Measurements from ENCODE around the gene COPS7A.

COPS7A gene

DNA sequence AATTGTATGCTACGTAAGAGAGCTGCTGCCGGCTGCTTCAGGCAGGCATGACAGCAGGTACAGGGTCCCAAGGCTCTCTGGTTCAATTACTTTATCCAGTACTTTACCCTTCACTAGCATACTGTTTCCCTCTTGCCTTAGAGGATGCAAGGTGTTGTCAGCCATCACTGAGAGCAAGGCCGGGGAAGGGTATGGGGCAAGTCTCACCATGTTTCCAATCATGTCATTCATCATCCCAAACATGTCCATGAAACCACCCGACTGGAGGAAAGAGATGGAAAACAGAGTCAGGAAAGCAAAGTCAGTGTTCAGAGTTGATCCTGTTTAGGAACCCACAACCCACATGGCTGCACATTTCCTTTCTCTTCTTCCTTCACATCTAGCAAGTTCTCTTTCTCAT is 26.7 kb downstream of the COPS7A start:
- DNase-seq (ENCODE audit: low read depth, low spot score) = no peak

DNA sequence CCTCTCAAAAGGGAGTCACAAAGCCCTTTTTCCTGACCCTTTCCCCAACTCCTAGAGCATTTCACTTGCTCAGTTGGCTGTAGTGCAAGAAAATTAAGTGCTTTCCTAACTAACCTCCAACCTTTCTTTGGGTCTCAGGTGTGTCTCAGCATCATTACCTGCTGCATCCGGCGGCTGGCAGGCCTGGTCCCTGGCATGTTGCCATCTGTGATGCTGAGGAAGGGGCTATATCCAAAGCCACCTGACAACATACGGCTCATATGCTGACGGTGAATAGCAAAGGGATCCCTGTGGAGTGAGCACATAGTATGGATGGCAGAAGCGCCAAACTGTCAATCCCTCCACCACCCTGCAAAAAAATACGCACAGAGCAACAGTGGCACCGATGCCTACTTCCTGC is 27.9 kb downstream of the COPS7A start:
- no peak for DNase-seq (ENCODE audit: low read depth, low spot score)

DNA sequence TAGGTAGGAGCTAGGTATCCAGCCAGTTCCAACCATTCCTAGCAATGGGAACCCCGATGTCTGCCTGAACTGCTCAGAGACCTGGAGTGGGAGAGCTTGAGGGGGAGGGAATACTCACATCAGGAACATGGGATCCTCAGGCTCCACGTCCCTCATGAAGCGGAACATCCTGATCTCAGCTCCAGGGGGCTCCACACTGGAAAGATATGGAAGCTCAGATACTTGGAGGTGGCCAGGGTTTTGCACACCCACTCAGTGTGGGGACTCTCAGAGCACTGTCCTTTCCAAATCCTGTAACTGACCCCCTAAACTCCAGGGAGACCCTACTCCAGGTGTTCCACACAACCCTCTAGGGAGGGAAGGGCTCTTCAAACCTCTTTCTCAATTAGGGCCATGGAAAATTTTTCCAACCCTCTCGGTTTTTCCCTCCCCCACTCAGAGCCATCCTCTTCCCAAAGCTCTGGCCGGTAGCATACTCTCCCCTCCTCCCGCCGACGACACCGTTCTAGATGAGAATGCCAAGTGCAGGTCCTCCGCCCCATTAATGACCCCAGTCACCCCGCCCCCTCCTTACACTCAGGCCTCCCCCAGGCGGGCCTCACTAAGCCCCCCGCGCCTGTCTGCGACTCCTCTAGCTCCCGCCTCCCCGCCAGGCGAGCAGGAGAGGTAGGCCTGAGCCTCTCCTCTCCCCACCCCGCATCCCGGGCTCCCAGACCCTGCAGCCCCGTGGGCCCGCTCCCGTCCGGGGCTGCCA is 28.5 kb downstream of the COPS7A start:
- no peak for DNase-seq (ENCODE audit: low read depth, low spot score)

DNA sequence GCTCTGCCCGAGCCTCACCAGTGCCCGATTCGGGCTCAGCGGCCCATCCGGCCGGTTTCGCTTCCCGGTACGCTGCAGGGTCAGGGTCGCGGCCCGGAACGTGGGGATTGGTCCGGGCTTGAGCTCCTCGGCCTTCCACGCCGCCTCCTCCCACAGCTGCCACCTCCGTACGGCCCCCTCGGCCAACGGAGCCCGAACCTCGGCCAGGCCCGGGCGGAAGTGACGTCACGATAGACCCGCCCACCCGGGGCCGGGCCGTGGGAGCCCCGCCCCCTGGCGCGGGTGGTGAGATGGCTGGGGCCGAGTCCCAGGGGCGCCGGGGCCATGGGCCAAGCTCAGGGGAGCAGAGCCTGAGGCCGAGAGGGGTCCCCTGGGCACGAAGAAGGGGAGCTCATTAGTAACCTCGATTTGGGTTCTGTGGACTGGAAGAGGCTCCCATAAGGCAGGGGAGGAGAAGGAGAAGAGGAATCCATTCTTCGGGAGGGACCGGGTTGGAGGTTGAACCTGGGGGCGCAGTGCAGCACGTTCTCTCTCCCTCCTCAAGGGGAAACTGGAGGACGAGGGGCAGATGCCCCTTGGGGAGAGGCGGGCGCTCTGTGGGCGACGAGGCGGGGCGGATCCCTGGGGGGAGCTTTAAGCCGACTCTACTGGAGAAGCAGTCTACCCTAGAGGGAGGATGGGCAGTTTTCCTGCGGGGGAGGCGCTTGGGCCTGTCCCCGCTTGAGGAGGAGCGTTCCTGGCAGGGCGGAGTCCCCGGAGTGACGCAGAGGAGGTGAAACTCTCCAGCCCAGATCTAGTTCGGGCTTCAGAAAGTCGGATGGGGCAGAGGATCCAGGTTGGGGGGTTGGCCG is 29.3 kb downstream of the COPS7A start, which contains the start of gene MLF2:
TSS of gene MLF2 (minus strand) at position 221 of the 851 bp plus-strand sequence. CDS start 807 bp downstream, outside the sequence.
- peak; percentile 97 for DNase-seq (ENCODE audit: low read depth, low spot score)

DNA sequence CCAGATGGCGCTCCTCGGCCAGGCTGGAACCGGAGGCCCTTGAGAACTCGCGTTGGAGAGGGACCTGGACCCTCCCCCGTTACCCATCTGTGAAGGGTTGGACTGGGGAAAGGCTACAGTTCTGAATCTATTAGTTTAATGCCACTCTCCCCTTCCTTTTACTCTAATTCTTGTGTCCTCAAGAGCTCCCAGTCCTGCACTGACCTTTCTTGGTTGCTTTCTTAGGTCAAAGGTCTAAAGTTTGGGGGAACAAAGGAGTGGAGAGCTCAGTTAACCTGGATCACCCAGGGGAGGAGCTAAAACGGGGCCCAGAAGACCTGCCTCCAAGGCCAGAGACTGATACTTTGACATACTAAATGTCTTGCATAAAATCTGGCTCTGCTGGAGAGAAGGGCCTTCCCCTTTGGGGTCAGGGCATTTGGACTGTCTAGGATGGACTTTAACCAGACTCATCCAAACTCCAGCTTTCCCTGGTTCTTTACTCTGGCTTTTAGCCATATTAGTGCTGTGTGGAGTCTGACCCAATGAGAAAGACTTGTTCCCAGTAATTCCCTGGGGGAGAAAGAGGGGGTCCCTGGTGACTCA is 30.0 kb downstream of the COPS7A start:
- no peak for DNase-seq (ENCODE audit: low read depth, low spot score)

DNA sequence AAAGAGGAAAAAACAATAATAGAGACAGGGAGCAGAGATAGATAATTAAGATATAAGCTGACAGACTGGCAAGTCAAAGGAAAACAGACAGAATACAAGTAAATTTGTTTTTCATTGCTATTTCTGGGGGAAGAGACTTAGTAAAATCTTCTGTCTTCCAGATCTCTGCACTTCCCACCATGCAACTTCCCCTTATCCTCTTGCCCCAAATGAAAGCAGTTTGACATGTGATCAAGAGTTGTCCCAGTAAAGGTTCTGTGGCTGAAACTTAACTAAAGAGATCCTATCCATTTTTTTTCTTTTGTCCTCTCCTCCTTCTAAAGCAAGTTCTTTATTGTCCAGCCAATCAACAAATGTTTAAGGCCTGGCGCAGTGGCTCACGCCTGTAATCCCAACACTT is 30.6 kb downstream of the COPS7A start:
- no peak for DNase-seq (ENCODE audit: low read depth, low spot score)

DNA sequence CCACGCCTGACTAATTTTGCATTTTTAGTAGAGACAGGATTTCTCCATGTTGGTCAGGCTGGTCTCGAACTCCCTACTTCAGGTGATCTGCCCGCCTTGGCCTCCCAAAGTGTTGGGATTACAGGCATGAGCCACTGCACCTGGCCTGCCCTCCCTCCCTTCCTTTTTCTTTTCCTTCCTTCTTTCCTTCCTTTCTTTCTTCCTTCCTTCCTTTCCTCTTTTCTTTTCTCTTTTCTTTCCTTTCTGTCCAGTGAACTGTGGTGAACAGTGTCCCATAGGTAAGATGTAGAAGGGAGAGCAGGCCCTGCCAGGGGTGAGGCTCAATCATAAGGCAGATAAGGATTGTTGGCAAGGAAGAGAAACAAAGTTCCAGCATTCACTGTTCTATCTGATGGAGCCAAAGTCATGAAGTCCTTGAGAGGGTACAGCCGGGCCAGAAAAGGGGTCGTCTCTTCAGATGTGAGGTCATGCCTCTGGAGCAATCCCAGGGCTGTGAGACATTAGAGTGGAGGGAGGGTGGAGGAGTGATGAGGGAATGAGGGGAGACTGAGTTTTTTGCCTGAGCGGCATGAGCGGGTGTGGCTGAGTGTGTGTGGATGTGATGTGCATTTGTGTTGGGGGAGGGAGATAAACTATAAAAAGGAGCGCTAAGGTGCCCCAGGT is 33.3 kb downstream of the COPS7A start:
- DNase-seq (ENCODE audit: low read depth, low spot score) = no peak

DNA sequence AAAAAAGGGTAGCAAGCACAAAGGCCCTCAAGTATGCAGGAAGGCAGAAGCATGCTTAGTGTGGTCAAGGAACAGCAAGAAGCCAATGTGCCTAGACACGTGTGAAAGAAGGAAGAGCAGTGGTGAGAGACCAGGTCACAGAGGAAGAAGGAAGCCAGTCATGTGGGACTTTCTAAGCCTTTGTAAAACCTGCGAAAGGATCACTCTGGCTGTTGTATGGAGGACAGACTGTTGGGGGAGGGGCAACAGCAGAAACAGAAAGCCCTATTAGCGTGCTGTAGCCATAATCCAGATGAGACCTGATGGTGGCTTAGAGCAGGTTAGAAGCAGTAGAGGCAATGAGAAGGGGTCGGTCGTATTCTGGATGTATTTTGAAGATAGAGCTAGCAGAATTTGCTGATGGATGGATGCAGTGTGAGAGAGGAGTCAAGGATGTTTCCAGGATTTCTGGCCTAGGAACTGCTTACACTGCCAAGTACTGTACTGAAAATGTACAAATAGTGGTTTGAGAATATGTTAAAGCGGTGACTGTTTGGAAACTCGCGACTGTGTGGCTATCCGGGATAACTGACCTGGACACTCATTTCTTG is 34.8 kb downstream of the COPS7A start:
- DNase-seq (ENCODE audit: low read depth, low spot score) = no peak

DNA sequence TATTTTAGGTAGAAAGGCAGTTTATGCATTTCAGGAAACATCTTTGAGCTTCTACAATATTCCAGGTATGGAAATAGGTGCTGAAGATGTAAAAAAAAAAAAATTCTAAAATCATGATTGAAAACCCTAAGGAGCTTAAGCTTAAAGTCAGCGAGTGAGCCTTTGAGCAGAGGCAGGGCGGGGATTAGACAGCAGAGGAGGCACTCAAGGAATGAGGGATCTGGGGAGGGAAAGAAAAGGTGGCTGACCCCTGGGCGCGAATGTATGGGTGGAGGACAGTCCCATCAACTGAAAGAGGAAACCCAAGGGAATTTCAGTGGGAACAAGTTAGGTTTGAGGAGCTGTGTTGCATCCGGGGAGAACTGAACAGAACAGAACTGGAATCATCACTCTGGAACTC is 35.9 kb downstream of the COPS7A start:
- DNase-seq (ENCODE audit: low read depth, low spot score) = no peak

DNA sequence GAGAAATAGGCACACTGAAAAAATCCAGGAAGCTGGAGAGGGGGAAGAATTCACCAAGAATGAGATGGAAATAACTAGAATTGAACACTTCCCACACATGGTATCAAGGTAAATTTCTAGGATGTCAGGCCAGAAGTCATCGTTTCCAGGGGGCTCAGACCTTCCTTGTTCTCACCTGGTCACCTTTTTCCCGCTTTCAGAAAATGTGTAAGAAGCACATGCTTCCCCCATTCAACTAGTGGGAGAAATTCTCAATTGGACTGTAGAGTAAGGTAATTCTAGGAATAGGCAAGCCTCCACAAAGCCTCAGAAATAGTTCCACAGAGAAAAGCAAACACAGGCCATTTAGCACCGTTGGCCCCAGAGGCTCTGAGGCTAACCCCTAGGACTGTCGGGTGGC is 39.5 kb downstream of the COPS7A start:
- DNase-seq (ENCODE audit: low read depth, low spot score) = no peak

DNA sequence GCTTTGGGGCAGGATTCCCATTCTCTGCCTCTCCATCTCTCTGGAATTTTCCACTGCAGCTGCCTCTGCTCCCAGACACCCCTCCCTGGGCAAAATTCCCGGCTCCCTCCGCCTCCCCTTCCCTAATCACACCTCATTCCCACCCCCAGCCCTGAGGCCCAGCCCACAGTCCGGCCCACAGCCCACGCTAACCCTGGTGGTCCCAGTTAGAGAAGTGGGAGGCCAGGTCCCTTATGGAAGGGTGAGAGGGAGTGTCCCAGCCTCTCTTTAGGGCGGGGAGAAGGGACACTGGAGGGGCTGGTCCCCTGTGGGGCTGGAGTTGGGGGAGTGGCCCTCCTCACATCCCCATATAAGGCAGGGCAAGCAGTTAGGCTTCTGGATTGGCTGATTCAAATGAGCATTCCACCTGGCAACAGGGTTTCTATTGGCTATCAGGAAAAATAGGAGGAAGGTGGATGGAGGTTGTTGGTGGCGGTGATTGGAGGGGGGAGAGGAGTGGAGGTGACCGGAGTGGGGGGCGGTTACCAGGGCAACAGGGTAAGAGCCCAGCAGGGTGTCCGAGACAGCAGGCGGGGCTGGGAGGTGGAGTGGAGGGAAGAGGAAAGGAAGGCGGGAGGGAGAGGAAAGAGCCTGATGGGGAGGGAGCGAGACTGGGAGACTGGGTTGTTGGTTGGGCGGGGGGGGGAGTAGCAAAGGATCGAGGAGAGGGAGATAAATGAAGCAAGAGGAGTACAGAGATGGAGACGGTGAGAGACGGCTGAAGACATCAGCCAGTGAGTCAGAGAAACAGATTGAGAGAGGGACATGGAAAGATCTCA is 40.4 kb downstream of the COPS7A start:
- DNase-seq (ENCODE audit: low read depth, low spot score) = peak; percentile 95

DNA sequence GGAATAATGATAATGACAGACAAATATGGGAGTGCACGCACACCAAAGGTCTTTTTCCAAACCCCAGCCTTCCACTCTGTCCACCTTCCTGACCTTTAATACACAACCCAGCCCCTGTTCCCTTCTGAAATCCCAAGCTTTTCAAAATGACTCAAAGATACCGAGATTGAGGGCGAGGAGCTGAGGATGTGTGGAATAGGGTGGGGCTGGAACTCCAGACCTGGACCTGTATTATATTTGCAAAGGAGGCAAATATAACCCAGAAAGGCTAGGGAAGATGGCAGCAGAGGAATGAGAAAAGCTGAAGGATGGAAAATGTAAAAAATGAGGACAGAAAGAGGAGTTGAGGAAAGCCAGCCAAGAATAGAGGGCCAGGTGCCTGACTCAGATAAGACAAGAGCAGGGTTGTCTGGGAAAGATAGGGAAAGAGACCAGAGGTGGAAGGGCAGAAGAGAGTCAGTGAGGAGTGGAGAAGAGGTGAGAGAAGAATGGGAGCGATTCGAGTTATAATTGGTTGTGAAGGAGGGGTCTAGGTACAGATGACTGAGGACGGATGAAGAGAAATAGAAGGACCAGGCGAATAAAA is 41.3 kb downstream of the COPS7A start:
- DNase-seq (ENCODE audit: low read depth, low spot score) = no peak

DNA sequence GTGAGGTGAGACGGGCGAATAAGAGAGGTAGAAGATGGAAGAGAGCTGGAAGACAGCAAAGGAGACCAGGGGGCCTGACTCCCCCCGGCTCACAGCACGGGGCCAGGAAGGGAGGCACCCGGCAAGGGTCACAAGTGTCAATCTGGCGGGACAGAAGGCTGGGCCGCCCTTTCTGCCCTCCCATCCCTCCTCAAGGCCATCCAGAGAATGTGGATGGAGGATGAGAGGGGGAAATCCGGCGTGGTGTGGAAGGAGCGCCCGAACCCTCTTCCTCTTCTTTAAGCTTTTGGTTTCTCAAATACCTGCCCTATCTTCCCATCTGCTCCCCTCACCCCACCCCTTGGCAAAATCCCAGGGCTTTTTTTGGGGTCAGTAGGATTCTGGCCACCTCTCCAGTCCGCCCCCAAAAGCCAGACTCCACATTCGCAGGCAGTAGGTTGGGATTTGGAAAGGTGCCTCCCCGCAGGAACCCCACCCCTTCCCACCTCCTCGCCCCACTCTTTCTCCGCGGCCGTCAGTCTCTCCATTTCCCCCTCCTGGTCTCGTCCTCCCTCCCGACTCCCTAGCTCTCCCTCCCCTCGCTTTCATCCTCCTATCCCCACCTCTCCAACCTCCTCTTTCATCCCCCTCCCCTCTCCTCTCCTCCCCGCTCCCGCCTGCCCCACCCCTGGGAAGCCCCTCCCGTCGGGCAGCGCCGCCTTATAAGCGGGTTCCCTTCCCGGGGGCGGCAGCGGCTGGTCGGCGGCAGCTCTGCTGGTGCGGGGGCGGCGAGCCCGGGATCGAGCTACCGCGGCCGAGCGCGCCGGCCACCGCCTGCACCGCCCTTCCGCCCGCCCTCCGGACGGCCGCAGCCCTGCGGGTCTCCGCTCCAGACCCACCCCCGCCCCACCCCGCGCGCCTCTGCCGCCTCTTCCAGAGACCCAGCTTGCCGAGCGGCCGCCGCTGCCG is 42.1 kb downstream of the COPS7A start, which contains the start of gene PTMS:
TSS of gene PTMS (plus strand) at position 730 of the 948 bp plus-strand sequence. CDS start 343 bp downstream, outside the sequence.
- peak; percentile 66 for DNase-seq (ENCODE audit: low read depth, low spot score)

DNA sequence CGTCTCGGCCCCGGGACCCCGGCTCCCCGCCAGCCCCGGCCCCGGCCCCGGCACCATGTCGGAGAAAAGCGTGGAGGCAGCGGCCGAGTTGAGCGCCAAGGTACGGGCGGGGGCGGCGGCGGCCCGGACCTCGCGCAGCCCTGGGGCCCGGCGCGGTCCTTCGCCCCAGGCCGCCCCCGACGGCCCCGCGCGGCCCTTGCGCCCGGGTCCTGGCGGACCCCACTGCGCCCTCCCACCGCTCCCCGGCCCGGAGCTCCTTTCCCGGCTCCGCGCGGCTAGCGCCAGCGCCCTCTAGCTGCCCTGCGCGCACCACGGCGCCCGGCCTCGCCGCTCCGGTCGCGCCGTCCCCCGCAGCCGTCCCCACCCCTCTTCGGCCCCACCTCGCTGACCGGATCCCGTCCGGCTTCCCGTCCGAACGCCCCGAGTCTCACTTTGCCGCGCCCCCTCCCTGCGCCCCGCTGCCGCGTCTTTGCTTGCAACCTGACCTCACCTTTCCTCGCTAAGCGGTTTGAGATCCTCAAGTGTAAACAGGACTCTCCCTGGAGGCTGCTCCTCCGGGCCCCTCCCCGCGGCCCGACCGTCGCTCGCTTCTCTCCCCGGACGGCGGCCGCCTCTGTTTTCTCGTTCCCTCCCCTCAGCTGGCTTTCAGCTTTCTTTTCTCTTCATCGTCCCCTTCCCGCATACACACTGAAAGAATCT is 43.0 kb downstream of the COPS7A start:
- DNase-seq (ENCODE audit: low read depth, low spot score) = no peak

DNA sequence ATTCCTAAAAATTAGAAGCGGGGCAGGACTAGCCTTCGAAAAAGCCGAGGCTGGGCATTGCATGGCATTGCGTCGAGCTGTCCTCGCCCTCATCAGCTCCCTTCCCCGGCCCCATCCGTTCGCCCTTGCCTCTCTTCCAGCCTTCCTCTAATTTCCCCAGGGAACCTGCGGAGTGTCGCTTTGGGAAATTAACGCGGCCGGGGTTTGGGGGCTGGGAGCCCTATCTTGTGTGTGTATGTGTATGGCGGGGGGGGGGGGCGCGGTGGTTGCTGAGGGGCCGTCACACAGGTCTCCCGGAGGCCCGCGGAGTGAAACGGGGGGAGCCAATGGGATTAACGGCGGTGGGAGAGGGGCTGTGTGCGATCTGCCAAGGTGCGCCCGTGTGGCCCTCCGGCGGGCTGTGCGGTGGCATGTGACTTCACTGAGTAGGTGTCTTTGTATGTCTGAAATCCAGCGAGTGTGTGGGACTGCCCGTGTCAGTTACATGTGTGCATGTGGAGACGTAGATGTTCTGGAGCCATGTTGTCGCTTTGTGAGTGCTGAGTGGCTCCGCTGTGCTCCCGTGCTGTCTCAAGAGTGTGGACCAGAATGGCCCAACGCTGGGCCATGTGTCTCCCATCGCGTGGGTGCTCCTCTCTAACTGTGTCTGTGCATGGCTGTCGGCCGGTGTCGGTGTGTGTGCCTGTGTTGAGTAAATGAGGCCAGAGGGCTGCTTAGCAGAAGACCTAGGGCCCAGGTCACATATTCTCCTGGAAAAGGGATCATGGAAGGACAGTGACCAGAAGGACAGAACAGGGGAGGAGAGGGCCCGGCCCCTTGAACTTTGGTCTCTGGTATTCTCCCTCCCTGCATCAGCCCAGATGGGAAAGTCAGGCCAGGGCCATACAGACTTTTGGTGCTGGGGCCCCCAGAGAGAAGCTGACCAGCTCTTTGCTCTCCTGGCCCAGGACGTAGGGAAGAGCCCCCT is 43.8 kb downstream of the COPS7A start:
- no peak for DNase-seq (ENCODE audit: low read depth, low spot score)

DNA sequence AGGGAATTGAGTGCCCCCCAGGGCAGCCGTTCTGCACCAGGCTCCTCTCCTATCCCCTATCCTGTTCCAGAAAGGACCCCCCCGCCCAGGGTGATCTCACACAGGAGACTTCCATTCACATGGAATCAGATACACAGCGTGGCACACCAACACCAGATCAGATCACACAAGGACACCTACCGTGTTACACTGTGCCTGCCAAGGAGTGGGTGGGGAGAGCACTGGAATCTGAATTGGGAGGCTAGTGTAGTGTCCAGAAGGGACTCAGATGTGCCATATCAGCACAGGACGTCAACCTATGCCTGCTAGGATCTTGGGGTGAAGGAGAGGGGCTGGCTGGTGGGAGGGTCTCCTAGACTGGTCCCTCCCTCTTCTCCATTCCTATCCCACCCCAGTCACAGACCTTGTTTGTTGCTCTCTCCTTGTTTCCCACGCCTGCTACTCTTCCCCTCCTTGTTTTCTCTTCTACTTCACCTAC is 44.6 kb downstream of the COPS7A start:
- DNase-seq (ENCODE audit: low read depth, low spot score) = no peak

DNA sequence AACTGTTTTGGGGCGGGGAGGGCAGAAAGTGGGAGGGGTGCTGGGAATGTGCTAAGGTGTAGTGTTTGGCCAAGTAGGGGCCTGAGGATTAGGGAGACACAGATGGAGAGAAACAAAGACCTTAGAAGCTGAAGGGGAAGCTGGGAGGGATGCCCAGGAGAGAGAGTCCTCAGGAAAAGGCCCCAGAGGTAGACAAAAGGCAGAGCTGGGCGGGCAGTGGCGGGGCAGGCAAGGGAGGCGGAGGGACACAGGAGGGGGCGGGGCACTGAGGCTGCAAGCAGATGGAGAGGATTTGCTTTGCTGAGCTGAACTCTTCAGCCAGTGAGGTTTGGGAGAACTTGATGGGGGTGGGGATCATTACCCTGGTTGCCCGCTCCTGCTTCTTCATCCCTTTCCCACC is 45.1 kb downstream of the COPS7A start:
- no peak for DNase-seq (ENCODE audit: low read depth, low spot score)

Measured in brain pericyte (primary cell).